ENCODE data around the gene HDHD3. TPM values are rescaled to one million over a fixed set of nuclear protein-coding genes. Genes with fewer than 3 reads are reported as not detected.

HDHD3 gene
- total RNA-seq, 4 donors from 2014 or later = 44.7 to 50.3 (median 48.3) TPM

DNA sequence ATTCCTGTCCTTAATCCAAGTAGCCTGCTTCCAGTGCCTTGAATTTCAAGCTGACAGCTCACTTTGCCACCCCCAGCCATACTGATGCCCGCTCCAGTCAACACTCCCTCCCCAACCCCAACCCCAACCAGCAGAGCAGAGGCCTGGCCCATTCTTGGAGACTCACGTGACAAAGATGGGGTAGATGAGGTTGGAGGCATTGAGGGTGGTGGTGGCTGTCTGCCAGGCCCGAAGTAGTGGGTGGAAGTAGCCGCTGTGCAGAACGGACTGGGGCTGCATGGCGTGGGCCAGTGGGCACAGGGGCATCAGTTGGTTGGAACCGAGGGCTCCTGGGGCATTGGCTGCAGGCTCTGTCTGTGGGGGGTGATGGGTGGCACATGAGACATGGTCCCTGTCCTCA is 16.5 kb upstream of the HDHD3 start:
- intact Hi-C loops (cut with DNase I; ENCODE audit: low total_unique reads) = no loop called here
- DNase-seq (ENCODE audit: low spot score in 2 of 2) = no peak
- WGBS, 2 donors = 88 to 92% methylated on average over 7 of the region's 7 CpGs
- no peak for TF ChIP-seq POLR2A (IDR thresholded peaks at IDR 0.05)
- H3K4me3 ChIP-seq (ENCODE audit: low read depth, poor library complexity, severe bottlenecking) = no peak overlapping the region

DNA sequence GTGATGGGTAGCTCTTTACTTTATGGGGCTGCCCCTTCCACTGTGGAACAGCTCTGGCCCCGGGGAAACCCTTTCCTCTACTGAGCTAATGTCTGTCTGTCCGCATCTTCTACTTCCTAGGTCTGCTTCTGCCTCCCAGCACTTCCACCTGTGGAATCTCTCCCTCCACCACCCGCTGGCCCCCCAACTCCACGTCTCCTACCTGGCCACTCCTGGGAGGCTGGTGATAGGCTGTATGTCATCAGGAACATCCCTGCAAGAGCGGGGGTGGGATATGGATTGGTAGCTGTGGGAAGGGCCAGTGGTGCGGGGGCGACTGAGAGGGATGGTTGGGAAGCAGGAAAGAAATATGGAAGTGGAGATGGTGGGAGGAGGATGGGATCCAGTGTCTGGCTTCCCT is 15.1 kb upstream of the HDHD3 start:
- 91 to 97% methylated on average over 7 of the region's 7 CpGs for WGBS, 2 donors
- no peak overlapping the region for H3K4me3 ChIP-seq (ENCODE audit: low read depth, poor library complexity, severe bottlenecking)
- DNase-seq (ENCODE audit: low spot score in 2 of 2) = no peak
- intact Hi-C loops (cut with DNase I; ENCODE audit: low total_unique reads) = no loop called here
- TF ChIP-seq, protein P1, sequence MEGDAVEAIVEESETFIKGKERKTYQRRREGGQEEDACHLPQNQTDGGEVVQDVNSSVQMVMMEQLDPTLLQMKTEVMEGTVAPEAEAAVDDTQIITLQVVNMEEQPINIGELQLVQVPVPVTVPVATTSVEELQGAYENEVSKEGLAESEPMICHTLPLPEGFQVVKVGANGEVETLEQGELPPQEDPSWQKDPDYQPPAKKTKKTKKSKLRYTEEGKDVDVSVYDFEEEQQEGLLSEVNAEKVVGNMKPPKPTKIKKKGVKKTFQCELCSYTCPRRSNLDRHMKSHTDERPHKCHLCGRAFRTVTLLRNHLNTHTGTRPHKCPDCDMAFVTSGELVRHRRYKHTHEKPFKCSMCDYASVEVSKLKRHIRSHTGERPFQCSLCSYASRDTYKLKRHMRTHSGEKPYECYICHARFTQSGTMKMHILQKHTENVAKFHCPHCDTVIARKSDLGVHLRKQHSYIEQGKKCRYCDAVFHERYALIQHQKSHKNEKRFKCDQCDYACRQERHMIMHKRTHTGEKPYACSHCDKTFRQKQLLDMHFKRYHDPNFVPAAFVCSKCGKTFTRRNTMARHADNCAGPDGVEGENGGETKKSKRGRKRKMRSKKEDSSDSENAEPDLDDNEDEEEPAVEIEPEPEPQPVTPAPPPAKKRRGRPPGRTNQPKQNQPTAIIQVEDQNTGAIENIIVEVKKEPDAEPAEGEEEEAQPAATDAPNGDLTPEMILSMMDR (IDR thresholded peaks at IDR 0.05) = no peak
- TF ChIP-seq POLR2A (IDR thresholded peaks at IDR 0.05) = no peak

DNA sequence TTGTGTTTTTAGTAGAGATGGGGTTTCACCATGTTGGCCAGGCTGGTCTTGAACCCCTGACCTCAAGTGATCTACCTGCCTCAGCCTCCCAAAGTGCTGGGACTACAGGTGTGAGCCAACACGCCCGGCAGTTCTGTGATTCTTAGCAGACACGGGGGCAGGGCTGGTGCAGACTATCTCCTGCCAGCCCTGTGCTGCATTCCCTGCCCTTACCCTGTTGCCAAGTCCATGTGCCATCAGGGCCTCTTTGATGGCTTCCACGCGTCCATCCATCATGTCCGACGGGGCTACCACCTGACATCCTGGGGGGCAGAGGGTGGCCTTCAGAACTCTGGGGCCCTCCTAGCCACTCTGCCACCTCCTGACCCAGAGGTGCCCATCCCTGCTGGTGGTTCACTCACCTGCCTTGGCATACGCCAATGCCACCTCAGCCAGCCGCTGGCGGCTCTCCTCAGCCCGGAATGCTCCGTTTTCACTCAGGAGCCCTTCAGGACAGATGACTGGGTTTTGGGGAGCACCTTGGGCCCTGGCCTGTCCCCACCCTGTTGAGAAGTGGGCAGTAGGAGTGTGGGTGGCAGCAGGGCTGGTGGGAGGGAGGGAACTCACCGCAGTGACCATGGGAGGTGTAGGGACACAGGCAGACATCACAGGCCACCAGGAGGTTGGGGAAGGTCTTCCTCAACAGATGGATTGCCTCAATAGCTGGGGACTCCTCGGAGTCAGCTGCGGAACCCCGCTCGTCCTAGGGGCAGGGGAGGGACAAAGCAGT is 13.6 kb upstream of the HDHD3 start:
- 93 to 95% methylated on average over 17 of the region's 17 CpGs for WGBS, 2 donors
- intact Hi-C loops (cut with DNase I; ENCODE audit: low total_unique reads) = no loop called here
- DNase-seq (ENCODE audit: low spot score in 2 of 2) = no peak
- TF ChIP-seq POLR2A (IDR thresholded peaks at IDR 0.05) = no peak
- TF ChIP-seq, protein P1 (IDR thresholded peaks at IDR 0.05) = no peak
- H3K4me3 ChIP-seq (ENCODE audit: low read depth, poor library complexity, severe bottlenecking) = no peak overlapping the region

DNA sequence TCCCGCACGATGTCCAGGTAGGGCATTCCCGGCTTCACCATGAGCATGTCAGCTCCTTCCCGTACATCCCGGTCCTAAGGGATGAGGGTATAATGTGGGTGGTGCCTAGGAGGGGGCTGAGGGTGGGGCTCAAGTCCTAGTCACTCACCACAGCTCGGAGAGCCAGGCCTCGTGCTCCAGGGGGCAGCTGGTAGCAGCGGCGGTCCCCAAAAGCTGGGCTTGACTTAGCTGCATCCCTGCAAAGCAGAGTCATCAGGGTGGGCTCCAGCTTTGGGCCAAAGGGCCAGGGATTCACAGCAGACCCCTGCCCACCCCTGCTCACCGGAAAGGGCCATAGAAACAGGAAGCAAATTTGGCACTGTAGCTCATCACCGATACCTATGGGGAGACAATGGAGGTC is 12.7 kb upstream of the HDHD3 start:
- 88 to 94% methylated on average over 10 to 11 of the region's 11 CpGs for WGBS, 2 donors
- TF ChIP-seq POLR2A (IDR thresholded peaks at IDR 0.05) = no peak
- TF ChIP-seq, protein P1 (IDR thresholded peaks at IDR 0.05) = no peak
- no peak for DNase-seq (ENCODE audit: low spot score in 2 of 2)

DNA sequence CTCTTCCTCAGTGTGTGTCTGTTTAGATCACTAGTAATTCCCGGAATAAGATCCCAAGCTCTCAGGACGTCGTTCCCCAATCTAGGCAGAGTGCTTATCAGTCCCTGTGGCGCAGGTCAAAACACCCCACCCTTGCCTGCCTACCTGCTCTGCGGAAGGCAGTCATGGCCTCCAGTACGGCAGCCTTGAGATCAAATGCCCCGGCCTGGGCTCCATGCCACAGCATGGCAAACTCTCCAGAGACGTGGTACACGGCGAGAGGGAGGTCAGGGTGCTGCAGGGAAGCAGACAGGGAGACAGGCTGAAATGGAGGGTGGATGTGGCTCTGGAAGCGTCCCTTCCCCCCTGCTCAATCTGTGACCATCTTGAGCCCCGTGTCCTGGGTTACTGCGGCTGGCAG is 12.0 kb upstream of the HDHD3 start:
- WGBS, 2 donors = 91 to 93% methylated on average over 13 of the region's 13 CpGs
- DNase-seq (ENCODE audit: low spot score in 2 of 2) = no peak
- intact Hi-C loops (cut with DNase I; ENCODE audit: low total_unique reads) = no loop called here
- TF ChIP-seq POLR2A (IDR thresholded peaks at IDR 0.05) = no peak
- H3K4me3 ChIP-seq (ENCODE audit: low read depth, poor library complexity, severe bottlenecking) = no peak overlapping the region

More for the DNA sequence above, 12.7 kb upstream of the HDHD3 start:
- intact Hi-C loops (cut with DNase I; ENCODE audit: low total_unique reads) = no loop called here
- no peak overlapping the region for H3K4me3 ChIP-seq (ENCODE audit: low read depth, poor library complexity, severe bottlenecking)

DNA sequence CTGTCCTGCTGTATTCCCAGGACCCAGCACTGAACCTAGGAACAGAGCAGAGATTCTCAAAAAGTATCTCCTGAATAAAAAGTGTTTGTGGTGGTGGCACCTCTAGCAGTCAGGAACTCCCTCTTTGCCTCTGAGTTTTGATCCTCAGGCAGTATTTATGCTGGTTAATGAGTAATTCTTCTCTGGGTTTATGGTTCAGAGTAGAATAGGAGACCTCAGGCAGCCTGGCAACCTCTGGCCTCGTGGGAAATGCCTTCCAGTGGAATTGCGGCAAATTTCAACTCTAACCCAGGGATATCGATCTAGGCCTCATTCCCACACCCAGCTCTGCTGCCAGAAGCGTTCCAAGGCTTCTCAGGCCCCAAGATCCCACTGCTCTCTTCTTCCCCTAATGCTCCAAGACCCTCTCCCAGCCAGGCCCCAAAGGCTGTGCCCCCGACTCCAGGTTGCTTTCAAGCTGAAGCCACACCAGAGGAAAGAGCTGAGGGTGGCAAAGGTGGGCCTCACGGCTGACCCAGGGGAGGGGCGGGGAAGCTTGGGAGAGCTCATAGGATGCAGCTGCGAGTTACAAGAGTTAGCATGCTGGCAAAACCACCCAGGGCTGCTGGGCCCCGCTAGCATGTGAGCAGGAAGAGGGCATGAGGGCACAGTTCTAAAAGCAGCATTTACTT is 10.9 kb upstream of the HDHD3 start:
- no peak for DNase-seq (ENCODE audit: low spot score in 2 of 2)
- WGBS, 2 donors = 75 to 83% methylated on average over 9 of the region's 9 CpGs
- TF ChIP-seq POLR2A (IDR thresholded peaks at IDR 0.05) = no peak
- TF ChIP-seq, protein P1 (IDR thresholded peaks at IDR 0.05) = no peak
- intact Hi-C loops (cut with DNase I; ENCODE audit: low total_unique reads) = no loop called here
- H3K4me3 ChIP-seq (ENCODE audit: low read depth, poor library complexity, severe bottlenecking) = no peak overlapping the region
